Sigmoid colon (tissue), 4 donors: Measurements from ENCODE around the gene MYH14.

Experiments used
- CTCF ChIP-seq, 4 experiments: fragments of 450-650 bp in 3 of 4; fragments of 200-600 bp in 1 of 4; IDR thresholded peaks; one replicate each; pipeline ENCODE4 v1.5.1; 2016 to 2019; ENCODE audit warnings: antibody characterized with exemption in 4 of 4, mild to moderate bottlenecking in 3 of 4, moderate library complexity in 2 of 4
- EP300 ChIP-seq, 4 donors: sonication (generic); formaldehyde crosslinking; IDR thresholded peaks; one replicate each; pipeline ENCODE4 v1.6.1; 2017; ENCODE audit warnings: antibody characterized with exemption in 4 of 4
- POLR2A ChIP-seq, 2 donors: fragments of 450-650 bp; IDR thresholded peaks; one replicate each; pipeline ENCODE4 v1.6.1; 2016; ENCODE audit warnings: antibody characterized with exemption in 2 of 2, mild to moderate bottlenecking in 2 of 2, moderate library complexity in 2 of 2
- POLR2AphosphoS5 ChIP-seq, 4 donors: sonication (generic); formaldehyde crosslinking; IDR thresholded peaks; one replicate each; pipeline ENCODE4 v1.6.1; 2017; ENCODE audit warnings: antibody characterized with exemption in 4 of 4

GRCh38 chr19:50191216-50191615 lies 12.2 kb upstream of the MYH14 start:
- TF ChIP-seq CTCF (IDR thresholded peaks at IDR 0.05) (no peak), POLR2A (IDR thresholded peaks at IDR 0.05) (no peak), POLR2AphosphoS5 (IDR thresholded peaks at IDR 0.05) (no peak), EP300 (IDR thresholded peaks at IDR 0.05) (no peak)
